HL-60/S4 (cell line): Measurements from ENCODE around the gene MMP15.

Source experiments
- in situ Hi-C: fragments of 300-500 bp; cut with MboI; formaldehyde crosslinking; loops from 2 replicates; pipeline ENCODE4 v1.14.3; 2022; ENCODE audit warnings: low sequenced_read_pairs

Gene MMP15

DNA sequence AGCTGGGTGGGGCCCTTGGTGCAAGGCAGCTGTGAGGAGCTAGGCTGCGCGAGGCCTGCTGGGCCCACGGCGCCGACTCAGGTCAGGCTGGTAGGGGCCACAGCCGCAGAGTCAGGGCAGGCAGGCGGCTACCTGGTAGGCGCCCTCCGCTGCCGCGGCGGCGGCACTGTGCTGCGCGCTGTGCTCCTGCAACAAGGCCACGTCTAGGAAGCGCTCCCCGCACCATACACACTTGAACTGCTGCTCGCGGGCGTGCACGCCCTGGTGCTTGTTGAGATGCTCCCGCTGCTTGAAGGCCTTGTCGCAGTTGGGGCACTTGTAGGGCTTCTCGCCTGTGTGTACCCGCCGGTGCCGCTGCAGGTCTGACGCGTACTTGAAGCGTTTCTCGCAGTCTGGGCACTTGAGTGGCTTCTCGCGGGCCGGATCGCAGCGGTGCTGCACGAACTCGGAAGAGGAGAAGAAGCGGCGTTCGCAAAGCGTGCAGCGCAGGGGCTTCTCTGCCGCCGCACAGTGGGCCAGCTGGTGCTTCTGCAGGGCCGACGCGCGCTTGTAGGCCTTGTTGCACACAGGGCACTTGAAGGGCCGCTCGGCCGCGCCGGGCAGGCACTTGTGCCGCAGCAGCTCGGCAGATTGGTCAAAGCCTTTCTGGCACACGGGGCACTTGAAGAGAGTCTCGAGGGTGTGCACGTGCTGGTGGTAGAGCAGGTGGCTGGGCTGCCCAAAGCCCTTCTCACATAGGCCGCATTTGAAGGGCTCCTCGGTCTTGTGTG lies 29.0 kb upstream of the MMP15 start:
- in situ Hi-C loops: no loop called here

- in situ Hi-C loops: no loop called here
These were observed 28.4 kb upstream of the MMP15 start for GRCh38 chr16:57997176-57997527.

DNA sequence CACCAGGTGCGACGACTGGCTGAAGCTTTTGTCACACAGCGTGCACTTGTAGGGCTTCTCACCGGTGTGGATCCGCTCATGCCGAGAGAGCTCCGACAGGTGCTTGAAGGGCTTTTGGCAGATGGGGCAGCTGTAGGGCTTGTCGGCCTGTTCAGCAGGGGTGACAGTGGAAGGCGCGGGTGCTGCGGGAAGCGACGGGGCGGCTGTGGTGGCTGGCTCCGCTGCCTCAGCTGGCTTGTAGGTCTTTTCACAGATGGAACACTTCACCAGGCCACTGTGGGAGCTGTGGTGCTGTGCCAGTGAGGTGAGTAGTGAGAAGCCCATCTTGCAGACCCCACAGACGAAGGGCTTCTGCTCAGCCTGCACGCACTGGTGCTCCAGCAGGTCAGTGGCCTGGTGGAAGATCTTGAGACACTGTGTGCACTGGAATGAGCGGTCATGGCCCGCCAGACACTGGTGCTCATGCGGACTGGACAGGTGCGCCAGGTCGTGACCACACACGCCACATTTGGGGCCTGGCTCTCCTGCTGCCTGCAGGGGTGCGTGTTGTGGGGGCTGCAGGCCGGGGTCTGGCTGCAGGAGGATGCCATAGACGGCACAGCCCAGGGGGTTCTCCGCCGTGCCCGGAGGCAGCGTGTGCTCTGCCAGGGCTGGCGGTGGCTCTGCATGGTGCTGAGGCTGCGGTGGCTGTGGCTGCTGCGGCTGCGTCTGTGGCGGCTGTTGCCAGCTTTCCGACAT lies 27.9 kb upstream of the MMP15 start:
- in situ Hi-C loops: no loop called here

DNA sequence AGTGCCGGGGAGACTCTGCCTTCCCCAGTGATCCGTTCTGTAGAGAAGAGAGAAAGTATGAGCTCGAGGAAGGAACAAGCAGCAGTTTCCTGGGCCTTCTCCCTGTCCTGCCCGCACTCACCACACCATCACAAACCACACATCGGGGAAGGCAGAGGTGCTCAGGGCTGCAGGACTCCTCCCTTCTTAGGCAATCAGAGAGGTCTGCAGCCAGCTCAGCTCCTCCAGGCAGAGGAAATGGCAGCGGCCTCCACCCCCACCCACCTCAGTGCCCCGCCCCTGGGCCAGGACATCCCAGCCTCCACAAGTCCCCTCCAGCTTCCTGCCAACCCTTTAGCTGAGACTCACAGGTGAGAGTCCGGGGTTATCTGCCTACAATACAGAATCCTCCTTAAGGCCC lies 27.1 kb upstream of the MMP15 start:
- in situ Hi-C loops: no loop called here

GRCh38 chr16:57998992-57999365 lies 26.6 kb upstream of the MMP15 start:
- in situ Hi-C loops: no loop called here

DNA sequence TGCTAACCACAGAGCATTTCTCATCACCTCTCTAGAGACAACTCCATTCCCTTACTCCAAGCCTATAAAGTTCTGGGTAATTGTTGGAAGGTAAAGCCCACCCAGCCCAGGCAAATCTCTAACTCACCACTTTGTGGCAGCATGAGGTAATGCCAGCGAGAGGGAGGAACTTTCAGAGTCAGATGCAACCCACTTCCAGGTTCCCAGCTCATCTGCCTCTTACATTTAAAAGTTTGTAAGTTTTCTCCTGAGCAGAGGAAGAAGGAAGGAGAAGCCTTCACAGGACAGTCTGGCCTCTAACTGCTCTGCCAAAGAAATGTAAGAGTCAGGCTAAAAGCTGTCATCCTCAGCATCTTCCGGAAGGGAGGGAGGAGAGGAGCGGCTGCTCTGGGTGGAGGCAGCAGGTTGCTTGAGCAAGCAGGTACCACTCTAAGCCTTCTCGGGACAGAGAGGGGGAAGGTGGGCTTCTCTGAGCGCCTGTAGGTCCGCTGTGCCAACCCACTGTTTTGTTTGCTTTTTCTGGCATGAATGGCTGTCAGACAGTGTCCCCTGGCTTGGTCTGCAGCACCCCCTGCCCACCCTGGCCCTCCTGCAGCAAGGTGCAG lies 26.1 kb upstream of the MMP15 start:
- in situ Hi-C loops: no loop called here

DNA sequence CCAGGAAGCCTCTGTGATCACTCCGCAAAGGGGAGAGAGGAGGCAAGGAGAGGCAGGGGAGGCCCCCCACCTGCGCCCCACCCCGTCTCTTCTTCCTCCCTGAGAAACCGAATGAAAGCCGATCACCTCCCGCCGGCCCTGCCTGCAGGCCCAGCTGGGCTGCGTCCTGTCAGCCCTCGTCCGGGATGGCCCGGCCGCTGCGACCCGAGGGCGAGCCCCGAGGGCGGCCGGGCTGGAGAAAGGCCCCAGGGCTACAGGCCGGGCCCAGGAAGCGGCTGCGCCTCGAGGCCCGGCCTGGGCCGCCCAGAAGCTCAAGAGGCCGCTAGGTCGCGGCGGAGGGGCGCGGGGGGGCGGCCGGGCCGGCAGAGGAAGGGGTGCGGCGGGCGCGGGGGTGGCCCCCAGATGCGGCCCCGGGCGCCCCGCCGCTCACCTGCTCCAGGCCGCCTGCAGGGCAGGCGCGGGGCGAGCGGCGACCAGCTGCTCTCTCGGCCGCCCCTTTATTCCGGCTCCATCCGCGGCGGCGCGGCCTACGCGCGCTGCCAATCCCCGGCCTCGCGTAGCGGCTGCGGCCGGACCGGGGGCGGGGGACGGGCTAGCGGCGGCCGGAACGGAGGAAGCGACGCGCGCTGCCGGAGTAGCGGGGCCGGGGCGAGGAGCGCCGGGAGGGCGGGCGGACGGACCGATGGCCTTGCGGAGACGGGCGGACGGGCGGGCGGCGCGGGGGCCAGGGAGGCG lies 25.4 kb upstream of the MMP15 start, which contains the start of gene ZNF319:
ZNF319 (minus strand) TSS at position 702 of the 735 bp plus-strand sequence. CDS start 2,407 bp downstream, outside the sequence.
- in situ Hi-C loops: loop anchor here (10.0 to 25.0 kb wide), 2 partner anchors 105 to 238 kb away; no protein-coding TSS in a partner anchor

DNA sequence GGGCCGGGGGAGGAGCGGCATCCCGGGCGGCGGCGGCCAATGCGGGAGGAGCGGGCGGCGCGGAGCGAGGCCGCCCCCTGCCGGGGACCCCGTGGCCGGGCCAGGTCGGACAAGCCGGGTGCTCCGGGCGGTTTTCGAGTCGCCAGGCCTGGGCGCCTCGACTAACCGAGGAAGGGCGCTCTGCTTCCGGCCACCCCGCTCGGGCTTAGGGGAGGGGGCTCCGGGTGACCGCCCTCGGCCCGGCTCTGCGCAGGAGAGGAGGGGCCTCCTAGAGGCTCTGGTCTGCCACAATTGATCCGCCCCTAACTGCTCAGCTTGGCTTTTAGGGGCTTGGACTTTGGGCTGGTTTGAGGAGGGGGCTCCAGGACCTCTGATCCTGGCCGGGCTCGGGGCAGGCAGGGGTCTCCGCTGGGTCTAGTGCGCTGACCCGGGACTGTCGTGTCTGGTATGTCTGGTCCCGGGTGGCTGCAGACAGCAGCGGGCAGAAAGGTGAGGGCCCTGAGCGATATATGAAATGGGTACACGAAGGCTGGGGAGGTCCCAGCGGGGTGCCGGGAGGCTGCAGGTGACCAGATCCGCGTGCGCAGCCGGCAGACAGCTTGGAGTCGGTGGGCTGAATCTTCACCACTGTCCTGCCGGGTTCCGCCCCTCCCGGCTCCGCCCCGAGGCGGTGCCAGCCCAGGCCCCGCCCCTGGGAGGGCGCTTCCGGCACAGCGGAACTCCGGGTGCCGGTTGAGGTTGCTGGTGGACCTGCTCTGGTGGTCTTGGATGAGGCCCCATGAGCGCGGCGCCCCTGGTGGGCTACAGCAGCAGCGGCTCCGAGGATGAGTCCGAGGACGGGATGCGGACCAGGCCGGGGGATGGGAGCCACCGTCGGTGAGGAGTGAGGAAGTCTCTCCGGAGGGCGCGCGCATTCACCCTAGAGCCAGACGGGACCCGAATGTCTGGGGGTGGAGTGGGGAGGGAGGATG lies 24.6 kb upstream of the MMP15 start, which contains the start of gene USB1:
USB1 (plus strand) TSS at position 702 of the 971 bp plus-strand sequence; CDS start at position 779, 77 bp downstream.
- in situ Hi-C loops: loop anchor here (10.0 to 25.0 kb wide), 2 partner anchors 106 to 239 kb away; no protein-coding TSS in a partner anchor

GRCh38 chr16:58001781-58002415 lies 23.7 kb upstream of the MMP15 start:
- in situ Hi-C loops: loop anchor here (10.0 to 25.0 kb wide), 2 partner anchors 107 to 240 kb away; no protein-coding TSS in a partner anchor

DNA sequence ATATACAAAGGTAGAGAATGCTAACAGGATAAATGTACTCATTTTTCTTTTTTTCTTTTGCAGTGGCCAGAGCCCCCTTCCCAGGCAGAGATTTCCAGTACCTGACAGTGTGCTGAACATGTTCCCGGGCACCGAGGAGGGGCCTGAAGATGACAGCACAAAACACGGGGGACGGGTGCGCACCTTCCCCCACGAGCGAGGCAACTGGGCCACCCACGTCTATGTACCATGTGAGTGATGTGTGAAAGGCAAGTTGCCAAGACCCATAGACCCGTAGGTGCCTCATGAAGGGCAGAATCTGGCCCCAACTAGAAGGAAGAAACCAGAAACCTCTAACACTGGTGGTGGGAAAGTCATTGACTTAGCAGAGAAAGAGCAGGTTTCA lies 23.1 kb upstream of the MMP15 start:
- in situ Hi-C loops: loop anchor here (10.0 to 25.0 kb wide), 2 partner anchors 108 to 240 kb away; no protein-coding TSS in a partner anchor

DNA sequence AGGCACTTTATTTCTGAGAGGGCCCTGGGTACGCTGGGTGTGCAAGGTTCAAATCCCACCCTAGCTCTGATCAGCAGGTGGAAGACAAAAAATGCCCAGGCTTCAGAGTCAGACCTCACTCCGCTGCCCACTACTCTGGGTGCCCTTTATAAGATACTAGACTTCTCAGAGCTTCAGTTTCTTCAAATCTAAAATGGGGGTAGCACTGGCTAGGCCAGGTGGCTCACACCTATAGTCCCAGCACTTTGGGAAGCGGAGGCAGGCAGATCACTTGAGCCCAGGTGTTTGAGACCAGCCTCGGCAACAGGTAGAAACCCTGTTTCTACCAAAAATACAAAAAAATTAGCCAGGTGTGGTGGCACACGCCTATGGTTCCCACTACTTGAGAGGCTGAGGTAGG lies 22.6 kb upstream of the MMP15 start:
- in situ Hi-C loops: loop anchor here (10.0 to 25.0 kb wide), 2 partner anchors 108 to 241 kb away; no protein-coding TSS in a partner anchor

DNA sequence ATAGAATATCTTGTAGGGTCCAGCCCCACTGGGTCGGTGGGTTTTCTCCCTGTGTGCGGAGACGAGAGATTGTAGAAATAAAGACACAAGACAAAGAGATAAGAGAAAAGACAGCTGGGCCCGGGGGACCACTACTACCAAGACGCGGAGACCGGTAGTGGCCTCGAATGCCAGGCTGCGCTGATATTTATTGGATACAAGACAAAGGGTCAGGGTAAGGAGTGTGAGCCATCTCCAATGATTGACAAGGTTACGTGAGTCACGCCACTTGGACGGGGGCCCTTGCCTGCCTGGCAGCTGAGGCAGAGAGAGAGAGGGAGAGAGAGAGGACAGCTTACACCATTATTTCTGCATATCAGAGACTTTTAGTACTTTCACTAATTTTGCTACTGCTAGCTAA lies 20.8 kb upstream of the MMP15 start:
- in situ Hi-C loops: loop anchor here (10.0 to 25.0 kb wide), 2 partner anchors 110 to 242 kb away; no protein-coding TSS in a partner anchor

GRCh38 chr16:58009856-58010416 lies 15.6 kb upstream of the MMP15 start:
- in situ Hi-C loops: loop anchor here (10.0 to 25.0 kb wide), 2 partner anchors 115 to 248 kb away; no protein-coding TSS in a partner anchor

- in situ Hi-C loops: loop anchor here (25.0 kb wide), 1 partner anchor 249 kb away; no protein-coding TSS in a partner anchor
These were observed 14.7 kb upstream of the MMP15 start for GRCh38 chr16:58010886-58011285.

DNA sequence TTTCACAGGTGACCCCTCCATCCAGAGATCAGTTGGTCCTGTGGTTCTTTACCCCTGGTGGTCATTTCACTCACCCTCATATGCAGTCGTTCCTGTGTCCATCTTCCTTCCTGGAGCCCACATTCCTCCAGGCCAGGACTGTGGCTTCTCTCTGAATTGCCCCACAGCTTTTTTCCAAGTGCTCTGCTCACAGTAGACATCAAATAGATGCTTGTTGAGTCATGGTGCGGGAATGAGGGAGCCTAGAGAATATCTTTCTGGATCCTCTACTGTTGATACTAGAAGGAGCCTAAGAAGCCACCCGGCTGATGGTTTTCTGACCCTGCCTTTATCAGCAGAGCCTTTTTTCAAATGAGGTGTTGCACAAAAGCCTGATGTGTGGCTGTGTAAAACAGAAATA lies 13.9 kb upstream of the MMP15 start:
- in situ Hi-C loops: loop anchor here (25.0 kb wide), 1 partner anchor 249 kb away; no protein-coding TSS in a partner anchor

GRCh38 chr16:58012481-58012880 lies 13.1 kb upstream of the MMP15 start:
- in situ Hi-C loops: loop anchor here (25.0 kb wide), 1 partner anchor 250 kb away; no protein-coding TSS in a partner anchor

GRCh38 chr16:58013201-58013956 lies 12.2 kb upstream of the MMP15 start:
- in situ Hi-C loops: loop anchor here (25.0 kb wide), 1 partner anchor 251 kb away; no protein-coding TSS in a partner anchor
